Right atrium auricular region (tissue), 2 donors: ENCODE results near the gene PQBP1. TPM values are rescaled to one million over a fixed set of nuclear protein-coding genes. Genes with fewer than 3 reads are reported as not detected.

Source experiments
- DNase-seq: peaks from one replicate; pipeline ENCODE4 v3.0.0-alpha.2; 2019; ENCODE audit warnings: low spot score
- H3K27ac ChIP-seq, 2 donors: fragments of 200-600 bp; sonication (generic); 1 replicate in 1 of 2; 2 replicates in 1 of 2; pipeline ENCODE4 v1.5.1; 2016 to 2019
- H3K27me3 ChIP-seq, 2 donors: fragments of 200-600 bp; sonication (generic); one replicate each; pipeline versions ENCODE4 v1.5.1 to v1.6.0; 2017 to 2019
- H3K36me3 ChIP-seq: fragments of 200-600 bp; sonication (generic); one replicate; pipeline ENCODE4 v1.5.1; 2016
- H3K4me1 ChIP-seq, 2 donors: fragments of 200-600 bp; sonication (generic); one replicate each; pipeline versions ENCODE4 v1.5.1 to v1.6.0; 2017 to 2019
- H3K4me3 ChIP-seq, 2 donors: fragments of 200-600 bp; sonication (generic); 1 replicate in 1 of 2; 2 replicates in 1 of 2; pipeline ENCODE4 v1.5.1; 2017 to 2019; ENCODE audit warnings: mild to moderate bottlenecking in 1 of 2, moderate library complexity in 1 of 2
- H3K9me3 ChIP-seq, 2 donors: fragments of 200-600 bp; sonication (generic); one replicate each; pipeline ENCODE4 v1.5.1; 2019
- total RNA-seq, 2 donors: library from RNA; depleted of rRNA; stranded (reverse); fragments of >200 nt; gene quantifications; one replicate each; pipeline ENCODE4 v1.1.0, GENCODE V29; 2016
- TF ChIP-seq, protein P1 (sequence below), 2 donors: fragments of 200-600 bp; sonication (generic); IDR thresholded peaks; one replicate each; pipeline ENCODE4 v1.5.1; 2019; ENCODE audit warnings: antibody characterized with exemption in 2 of 2

PQBP1 gene
- total RNA-seq, 2 donors from 2014 or later: 44.4 to 66.7 TPM

- no peaks in the 10 kb centered on the region for H3K4me1 ChIP-seq
- H3K36me3 ChIP-seq: peaks cover 23% of the 10 kb centered on the region
- no peak for DNase-seq
Observed at GRCh38 chrX:48927736-48928382, 30.1 kb downstream of the PQBP1 start.

GRCh38 chrX:48933757-48934156 is 36.0 kb downstream of the PQBP1 start:
- Histone ChIP-seq H3K4me1 (peaks cover 0 to 6% of the 10 kb centered on the region in 2 donors), H3K9me3 (peaks cover 0 to 6% of the 10 kb centered on the region in 2 donors), H3K4me3 (no peak overlapping the region), H3K36me3 (peaks cover 27% of the 10 kb centered on the region), H3K27me3 (no peaks in the 10 kb centered on the region), H3K27ac (no peak overlapping the region)
- no peak for DNase-seq
- TF ChIP-seq, protein P1, sequence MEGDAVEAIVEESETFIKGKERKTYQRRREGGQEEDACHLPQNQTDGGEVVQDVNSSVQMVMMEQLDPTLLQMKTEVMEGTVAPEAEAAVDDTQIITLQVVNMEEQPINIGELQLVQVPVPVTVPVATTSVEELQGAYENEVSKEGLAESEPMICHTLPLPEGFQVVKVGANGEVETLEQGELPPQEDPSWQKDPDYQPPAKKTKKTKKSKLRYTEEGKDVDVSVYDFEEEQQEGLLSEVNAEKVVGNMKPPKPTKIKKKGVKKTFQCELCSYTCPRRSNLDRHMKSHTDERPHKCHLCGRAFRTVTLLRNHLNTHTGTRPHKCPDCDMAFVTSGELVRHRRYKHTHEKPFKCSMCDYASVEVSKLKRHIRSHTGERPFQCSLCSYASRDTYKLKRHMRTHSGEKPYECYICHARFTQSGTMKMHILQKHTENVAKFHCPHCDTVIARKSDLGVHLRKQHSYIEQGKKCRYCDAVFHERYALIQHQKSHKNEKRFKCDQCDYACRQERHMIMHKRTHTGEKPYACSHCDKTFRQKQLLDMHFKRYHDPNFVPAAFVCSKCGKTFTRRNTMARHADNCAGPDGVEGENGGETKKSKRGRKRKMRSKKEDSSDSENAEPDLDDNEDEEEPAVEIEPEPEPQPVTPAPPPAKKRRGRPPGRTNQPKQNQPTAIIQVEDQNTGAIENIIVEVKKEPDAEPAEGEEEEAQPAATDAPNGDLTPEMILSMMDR (IDR thresholded peaks at IDR 0.05): no peak

More at GRCh38 chrX:48927736-48928382, 30.1 kb downstream of the PQBP1 start:
- Histone ChIP-seq H3K27me3 (no peaks in the 10 kb centered on the region), H3K4me3 (no peak overlapping the region), H3K27ac (no peak overlapping the region), H3K9me3 (peaks cover 0 to 3% of the 10 kb centered on the region in 2 donors)
- TF ChIP-seq, protein P1 (IDR thresholded peaks at IDR 0.05): no peak

- DNase-seq: no peak
- Histone ChIP-seq H3K4me1 (peaks cover 0 to 6% of the 10 kb centered on the region in 2 donors), H3K36me3 (peaks cover 27% of the 10 kb centered on the region), H3K27ac (no peak overlapping the region), H3K4me3 (no peak overlapping the region), H3K27me3 (no peaks in the 10 kb centered on the region), H3K9me3 (peaks cover 0 to 6% of the 10 kb centered on the region in 2 donors)
- TF ChIP-seq, protein P1 (IDR thresholded peaks at IDR 0.05): no peak
Observed at GRCh38 chrX:48934581-48935300, 37.0 kb downstream of the PQBP1 start.

DNA sequence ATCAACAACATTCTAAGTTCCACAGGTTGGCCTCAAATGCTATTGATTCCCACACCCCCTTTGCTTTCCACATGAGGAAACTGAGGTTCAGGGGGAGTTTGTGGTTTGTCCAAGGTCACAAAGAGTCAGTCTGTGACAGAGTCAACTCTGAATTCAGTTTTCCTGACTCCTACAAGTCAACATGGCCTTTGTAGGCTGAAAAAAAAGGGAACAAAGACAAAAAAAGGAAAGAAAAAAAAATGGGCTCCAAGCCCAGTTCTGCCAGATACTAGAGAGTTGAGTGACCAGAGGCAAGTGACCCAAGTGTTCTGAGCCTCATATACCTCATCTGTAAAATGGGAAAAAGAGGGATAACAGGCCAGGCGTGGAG is 37.6 kb downstream of the PQBP1 start:
- H3K4me3 ChIP-seq: no peak overlapping the region
- DNase-seq: no peak
- no peak overlapping the region for H3K27ac ChIP-seq
- H3K9me3 ChIP-seq: peaks cover 0 to 6% of the 10 kb centered on the region in 2 donors
- TF ChIP-seq, protein P1 (IDR thresholded peaks at IDR 0.05): no peak
- H3K36me3 ChIP-seq: peaks cover 27% of the 10 kb centered on the region
- H3K27me3 ChIP-seq: no peaks in the 10 kb centered on the region
- peaks cover 0 to 8% of the 10 kb centered on the region in 2 donors for H3K4me1 ChIP-seq

DNA sequence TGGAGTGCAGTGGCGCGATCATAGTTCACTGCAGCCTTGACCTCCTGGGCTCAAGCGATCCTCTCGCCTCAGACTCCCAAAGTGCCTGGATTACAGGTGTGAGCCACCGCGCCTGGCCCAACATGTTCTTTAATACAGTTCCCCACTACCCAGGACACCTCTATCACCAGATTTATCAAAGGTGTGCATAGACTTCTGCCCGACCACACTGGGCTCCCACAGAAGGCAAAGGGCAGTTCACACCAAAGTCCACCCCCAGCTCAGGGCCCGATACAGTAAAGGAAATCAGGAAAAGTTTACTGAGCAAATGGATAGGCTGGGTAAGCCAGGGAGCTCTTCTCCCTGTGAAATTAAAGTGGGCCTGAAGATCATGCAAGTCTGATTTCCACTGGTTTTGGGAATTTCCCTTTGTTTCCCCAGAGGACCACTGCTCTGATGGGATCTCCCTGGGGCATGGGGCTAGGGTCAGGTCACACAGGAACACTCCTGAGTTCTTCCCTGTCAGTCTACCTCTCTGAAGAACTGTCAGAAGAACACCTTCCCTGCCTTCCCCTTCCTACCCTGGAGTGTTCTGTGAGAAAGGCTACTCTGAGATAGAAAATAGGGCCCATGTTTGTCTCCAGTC is 38.8 kb downstream of the PQBP1 start:
- TF ChIP-seq, protein P1 (IDR thresholded peaks at IDR 0.05): no peak
- no peaks in the 10 kb centered on the region for H3K27me3 ChIP-seq
- H3K4me3 ChIP-seq: no peak overlapping the region
- H3K36me3 ChIP-seq: peaks cover 27% of the 10 kb centered on the region
- peaks cover 0 to 6% of the 10 kb centered on the region in 2 donors for H3K9me3 ChIP-seq
- H3K4me1 ChIP-seq: peaks cover 0 to 14% of the 10 kb centered on the region in 2 donors
- H3K27ac ChIP-seq: no peak overlapping the region
- no peak for DNase-seq
